WTC11 (cell line): Measurements from ENCODE around the gene MICAL3. TPM values are rescaled to one million over a fixed set of nuclear protein-coding genes. Genes with fewer than 3 reads are reported as not detected.

Experiments used
- ATAC-seq: fragments of 200-7000 bp; cut with Tn5 transposase; 2 replicates; pipeline ENCODE4 v1.10.0; 2021; ENCODE audit warnings: mild to moderate bottlenecking, moderate library complexity
- CTCF ChIA-PET: fragments of 300-600 bp; sonication (Branson Sonifier 250); formaldehyde crosslinking; loops from one replicate; lab custom pipeline; 2021; ENCODE audit warnings: antibody characterized with exemption; lab: Charles Lee
- POLR2A ChIA-PET: fragments of 350-600 bp; sonication (Branson Sonifier 250); formaldehyde crosslinking; loops from one replicate; lab custom pipeline; 2021; ENCODE audit warnings: antibody characterized with exemption; lab: Charles Lee
- DNase-seq: peaks from one replicate; pipeline ENCODE4 v3.0.0; 2021; ENCODE audit warnings: low spot score
- H3K27ac Mint-ChIP-seq: 2 replicates; pipeline ENCODE4 v1.8.0; 2021; ENCODE audit warnings: mixed read lengths
- H3K27me3 Mint-ChIP-seq: 2 replicates; pipeline ENCODE4 v1.8.0; 2021; ENCODE audit warnings: low read depth, mild to moderate bottlenecking, moderate library complexity, mixed read lengths
- H3K36me3 Mint-ChIP-seq: 2 replicates; pipeline ENCODE4 v1.8.0; 2021; ENCODE audit warnings: mixed read lengths
- H3K4me1 Mint-ChIP-seq: 2 replicates; pipeline ENCODE4 v1.8.0; 2022; ENCODE audit warnings: mixed read lengths
- H3K4me3 Mint-ChIP-seq: 2 replicates; pipeline ENCODE4 v1.8.0; 2021; ENCODE audit warnings: mild to moderate bottlenecking, moderate library complexity, mixed read lengths
- H3K9me3 Mint-ChIP-seq: 2 replicates; pipeline ENCODE4 v1.8.0; 2021; ENCODE audit warnings: mixed read lengths
- ATF1 ChIP-seq: sonication (generic); formaldehyde crosslinking; IDR thresholded peaks from 2 replicates; pipeline ENCODE4 v1.8.1; 2023; ENCODE audit warnings: mild to moderate bottlenecking, moderate library complexity, missing genetic modification reagents
- CBFB ChIP-seq: sonication (generic); formaldehyde crosslinking; IDR thresholded peaks from 2 replicates; pipeline ENCODE4 v1.8.1; 2022; ENCODE audit warnings: mild to moderate bottlenecking, low read depth, missing genetic modification reagents
- JAZF1 ChIP-seq: fragments of 250-450 bp; sonication (Bioruptor Pico); IDR thresholded peaks from 2 replicates; pipeline ENCODE4 v1.9.0; 2021; ENCODE audit warnings: moderate library complexity, mild to moderate bottlenecking, inconsistent platforms
- JUN ChIP-seq: sonication (generic); formaldehyde crosslinking; IDR thresholded peaks from 2 replicates; pipeline ENCODE4 v1.8.0; 2023; ENCODE audit warnings: mild to moderate bottlenecking, missing genetic modification reagents
- OVOL2 ChIP-seq: fragments of 250-450 bp; sonication (Bioruptor Pico); IDR thresholded peaks from 2 replicates; pipeline ENCODE4 v1.9.0; 2021; ENCODE audit warnings: mild to moderate bottlenecking, borderline replicate concordance
- PRRX2 ChIP-seq: fragments of 250-450 bp; sonication (Bioruptor Pico); IDR thresholded peaks from 2 replicates; pipeline ENCODE4 v1.8.0; 2021; ENCODE audit warnings: mild to moderate bottlenecking
- RORB ChIP-seq: fragments of 250-450 bp; sonication (Bioruptor Pico); IDR thresholded peaks from 2 replicates; pipeline ENCODE4 v1.9.0; 2021; ENCODE audit warnings: mild to moderate bottlenecking
- SOX15 ChIP-seq: fragments of 250-450 bp; sonication (Bioruptor Pico); IDR thresholded peaks from 2 replicates; pipeline ENCODE4 v1.9.0; 2021; ENCODE audit warnings: mild to moderate bottlenecking
- TEAD4 ChIP-seq: sonication (generic); formaldehyde crosslinking; IDR thresholded peaks from 2 replicates; pipeline ENCODE4 v1.8.0; 2022; ENCODE audit warnings: mild to moderate bottlenecking, missing genetic modification reagents
- ZNF121 ChIP-seq: sonication (generic); formaldehyde crosslinking; IDR thresholded peaks from 2 replicates; pipeline ENCODE4 v1.8.0; 2023; ENCODE audit warnings: missing genetic modification reagents
- ZNF317 ChIP-seq: sonication (generic); formaldehyde crosslinking; IDR thresholded peaks from 2 replicates; pipeline ENCODE4 v1.8.1; 2023; ENCODE audit warnings: low read depth, mild to moderate bottlenecking, moderate library complexity, missing genetic modification reagents, borderline replicate concordance
- total RNA-seq: library from RNA; stranded (reverse); gene quantifications from 3 replicates; pipeline ENCODE4 v1.2.3, GENCODE V29; 2021
- TF ChIP-seq, protein P1 (sequence below): fragments of 250-450 bp; sonication (Bioruptor Pico); IDR thresholded peaks from 2 replicates; pipeline ENCODE4 v1.9.0; 2021; ENCODE audit warnings: mild to moderate bottlenecking, borderline replicate concordance
- TF ChIP-seq, protein P2 (sequence below): sonication (generic); formaldehyde crosslinking; IDR thresholded peaks from 2 replicates; pipeline ENCODE4 v1.8.1; 2023; ENCODE audit warnings: mild to moderate bottlenecking, missing genetic modification reagents, moderate library complexity
- TF ChIP-seq, protein P3 (sequence below): sonication (generic); formaldehyde crosslinking; IDR thresholded peaks from 2 replicates; pipeline ENCODE4 v1.8.1; 2022; ENCODE audit warnings: missing genetic modification reagents, borderline replicate concordance
- TF ChIP-seq, protein P4 (sequence below): sonication (generic); formaldehyde crosslinking; IDR thresholded peaks from 2 replicates; pipeline ENCODE4 v1.8.1; 2023; ENCODE audit warnings: mild to moderate bottlenecking, missing genetic modification reagents
- TF ChIP-seq, protein P5 (sequence below): fragments of 250-450 bp; sonication (Bioruptor Pico); IDR thresholded peaks from 2 replicates; pipeline ENCODE4 v1.9.0; 2021; ENCODE audit warnings: mild to moderate bottlenecking
- TF ChIP-seq, protein P6 (sequence below): sonication (generic); formaldehyde crosslinking; IDR thresholded peaks from 2 replicates; pipeline ENCODE4 v1.8.1; 2023; ENCODE audit warnings: mild to moderate bottlenecking, missing genetic modification reagents, borderline replicate concordance

Gene MICAL3
- total RNA-seq, 1 experiment from 2014 or later, result 41.2 TPM

DNA sequence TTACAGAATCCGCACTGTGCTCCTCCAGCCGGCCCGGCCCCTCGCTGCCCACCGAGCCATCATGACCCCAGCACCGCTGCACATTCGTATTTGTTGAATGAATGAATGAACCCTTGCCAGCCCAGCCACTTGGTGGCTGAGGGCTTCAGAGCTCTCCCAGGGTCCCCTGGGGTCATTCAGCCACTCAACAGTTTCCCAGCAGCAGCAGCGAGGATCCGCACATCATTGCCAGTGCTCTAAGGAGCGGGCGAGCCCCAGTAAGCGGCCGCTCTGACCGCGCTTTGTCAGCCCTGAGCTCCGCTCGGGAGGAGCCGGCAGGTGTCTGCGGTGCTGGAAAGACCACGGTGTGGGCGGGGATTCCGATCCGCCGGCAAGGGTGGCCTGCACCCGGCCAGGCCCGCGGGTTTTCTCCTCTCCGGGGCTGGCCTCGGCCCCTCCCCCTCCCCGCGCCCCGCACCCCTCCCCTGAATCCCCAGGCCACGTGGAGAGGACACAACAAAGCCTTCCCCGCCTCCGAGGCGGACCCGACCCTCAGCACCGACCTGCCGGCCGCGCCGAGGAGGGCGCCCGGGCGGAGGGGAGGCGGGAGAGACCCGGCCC lies 250.7 kb downstream of the MICAL3 start (continued):
- TF ChIP-seq, protein P1, sequence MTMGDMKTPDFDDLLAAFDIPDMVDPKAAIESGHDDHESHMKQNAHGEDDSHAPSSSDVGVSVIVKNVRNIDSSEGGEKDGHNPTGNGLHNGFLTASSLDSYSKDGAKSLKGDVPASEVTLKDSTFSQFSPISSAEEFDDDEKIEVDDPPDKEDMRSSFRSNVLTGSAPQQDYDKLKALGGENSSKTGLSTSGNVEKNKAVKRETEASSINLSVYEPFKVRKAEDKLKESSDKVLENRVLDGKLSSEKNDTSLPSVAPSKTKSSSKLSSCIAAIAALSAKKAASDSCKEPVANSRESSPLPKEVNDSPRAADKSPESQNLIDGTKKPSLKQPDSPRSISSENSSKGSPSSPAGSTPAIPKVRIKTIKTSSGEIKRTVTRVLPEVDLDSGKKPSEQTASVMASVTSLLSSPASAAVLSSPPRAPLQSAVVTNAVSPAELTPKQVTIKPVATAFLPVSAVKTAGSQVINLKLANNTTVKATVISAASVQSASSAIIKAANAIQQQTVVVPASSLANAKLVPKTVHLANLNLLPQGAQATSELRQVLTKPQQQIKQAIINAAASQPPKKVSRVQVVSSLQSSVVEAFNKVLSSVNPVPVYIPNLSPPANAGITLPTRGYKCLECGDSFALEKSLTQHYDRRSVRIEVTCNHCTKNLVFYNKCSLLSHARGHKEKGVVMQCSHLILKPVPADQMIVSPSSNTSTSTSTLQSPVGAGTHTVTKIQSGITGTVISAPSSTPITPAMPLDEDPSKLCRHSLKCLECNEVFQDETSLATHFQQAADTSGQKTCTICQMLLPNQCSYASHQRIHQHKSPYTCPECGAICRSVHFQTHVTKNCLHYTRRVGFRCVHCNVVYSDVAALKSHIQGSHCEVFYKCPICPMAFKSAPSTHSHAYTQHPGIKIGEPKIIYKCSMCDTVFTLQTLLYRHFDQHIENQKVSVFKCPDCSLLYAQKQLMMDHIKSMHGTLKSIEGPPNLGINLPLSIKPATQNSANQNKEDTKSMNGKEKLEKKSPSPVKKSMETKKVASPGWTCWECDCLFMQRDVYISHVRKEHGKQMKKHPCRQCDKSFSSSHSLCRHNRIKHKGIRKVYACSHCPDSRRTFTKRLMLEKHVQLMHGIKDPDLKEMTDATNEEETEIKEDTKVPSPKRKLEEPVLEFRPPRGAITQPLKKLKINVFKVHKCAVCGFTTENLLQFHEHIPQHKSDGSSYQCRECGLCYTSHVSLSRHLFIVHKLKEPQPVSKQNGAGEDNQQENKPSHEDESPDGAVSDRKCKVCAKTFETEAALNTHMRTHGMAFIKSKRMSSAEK, result no peak
- TF ChIP-seq, protein P2, sequence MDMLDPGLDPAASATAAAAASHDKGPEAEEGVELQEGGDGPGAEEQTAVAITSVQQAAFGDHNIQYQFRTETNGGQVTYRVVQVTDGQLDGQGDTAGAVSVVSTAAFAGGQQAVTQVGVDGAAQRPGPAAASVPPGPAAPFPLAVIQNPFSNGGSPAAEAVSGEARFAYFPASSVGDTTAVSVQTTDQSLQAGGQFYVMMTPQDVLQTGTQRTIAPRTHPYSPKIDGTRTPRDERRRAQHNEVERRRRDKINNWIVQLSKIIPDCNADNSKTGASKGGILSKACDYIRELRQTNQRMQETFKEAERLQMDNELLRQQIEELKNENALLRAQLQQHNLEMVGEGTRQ, result peak; percentile 31; the same call in 1 of the 2 replicates
- TF ChIP-seq, all 79 proteins: peak for 3

DNA sequence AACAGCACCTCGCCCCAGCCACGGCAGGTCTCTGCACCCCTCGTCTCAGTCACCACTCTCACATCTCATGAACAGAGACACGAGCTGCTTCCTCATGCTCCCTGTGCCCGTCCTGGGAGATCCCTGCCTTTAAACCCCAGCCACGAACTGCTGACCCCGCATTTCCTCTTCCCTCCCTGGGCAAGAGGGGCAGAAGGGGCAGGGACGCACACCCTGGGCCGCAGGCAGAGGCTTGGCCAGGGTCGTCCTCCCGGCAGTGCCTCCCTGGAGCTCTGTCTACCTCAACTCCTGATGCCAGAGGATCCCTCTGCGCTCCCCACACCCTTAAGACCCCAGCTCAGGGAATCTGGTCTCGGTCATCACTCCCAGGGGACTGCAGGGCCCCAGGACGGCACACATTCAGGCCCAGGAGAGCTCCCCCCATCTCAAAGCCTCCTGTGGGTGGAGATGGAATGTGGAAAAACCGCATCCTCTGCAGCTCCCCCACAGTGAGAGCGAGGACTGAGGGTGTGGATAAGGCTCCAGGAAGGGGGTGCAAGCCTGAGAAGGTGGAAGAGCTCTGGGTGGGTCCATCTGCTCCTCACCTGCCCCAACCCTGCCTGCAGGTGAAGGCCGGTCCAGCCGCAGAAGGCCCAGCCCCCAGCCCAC lies 251.3 kb downstream of the MICAL3 start:
- Mint-ChIP-seq H3K36me3 (no peaks in the 10 kb centered on the region), H3K9me3 (no peaks in the 10 kb centered on the region), H3K27me3 (peaks cover 5% of the 10 kb centered on the region; the same call in 1 of the 2 replicates), H3K4me1 (peaks cover 20% of the 10 kb centered on the region), H3K4me3 (peak overlapping the region; percentile 70), H3K27ac (peak overlapping the region; percentile 7; the same call in 1 of the 2 replicates)
- POLR2A ChIA-PET, result interaction anchor here (1.1 to 2.3 kb wide), 4 partner anchors 12 to 148 kb away, joined by 3 to 13 read pairs (median 4); no protein-coding TSS in a partner anchor
- CTCF ChIA-PET, result interaction anchor here (0.5 to 8.2 kb wide), 12 partner anchors 13 to 303 kb away, joined by 3 to 92 read pairs (median 6); no protein-coding TSS in a partner anchor
- DNase-seq (no peak), ATAC-seq (peak; percentile 13)
- TF ChIP-seq PRRX2 (CRISPR knock-in tag) (no peak), RORB (no peak), SOX15 (CRISPR knock-in tag) (no peak), ZNF317 (CRISPR knock-in tag) (no peak), JUN (CRISPR knock-in tag) (no peak), CBFB (CRISPR knock-in tag) (no peak), ATF1 (CRISPR knock-in tag) (no peak), TEAD4 (no peak), OVOL2 (no peak), JAZF1 (CRISPR knock-in tag) (no peak), ZNF121 (CRISPR knock-in tag) (no peak)
- TF ChIP-seq, protein P3, sequence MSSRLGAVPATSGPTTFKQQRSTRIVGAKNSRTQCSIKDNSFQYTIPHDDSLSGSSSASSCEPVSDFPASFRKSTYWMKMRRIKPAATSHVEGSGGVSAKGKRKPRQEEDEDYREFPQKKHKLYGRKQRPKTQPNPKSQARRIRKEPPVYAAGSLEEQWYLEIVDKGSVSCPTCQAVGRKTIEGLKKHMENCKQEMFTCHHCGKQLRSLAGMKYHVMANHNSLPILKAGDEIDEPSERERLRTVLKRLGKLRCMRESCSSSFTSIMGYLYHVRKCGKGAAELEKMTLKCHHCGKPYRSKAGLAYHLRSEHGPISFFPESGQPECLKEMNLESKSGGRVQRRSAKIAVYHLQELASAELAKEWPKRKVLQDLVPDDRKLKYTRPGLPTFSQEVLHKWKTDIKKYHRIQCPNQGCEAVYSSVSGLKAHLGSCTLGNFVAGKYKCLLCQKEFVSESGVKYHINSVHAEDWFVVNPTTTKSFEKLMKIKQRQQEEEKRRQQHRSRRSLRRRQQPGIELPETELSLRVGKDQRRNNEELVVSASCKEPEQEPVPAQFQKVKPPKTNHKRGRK (CRISPR knock-in tag), result no peak
- TF ChIP-seq, protein P4, sequence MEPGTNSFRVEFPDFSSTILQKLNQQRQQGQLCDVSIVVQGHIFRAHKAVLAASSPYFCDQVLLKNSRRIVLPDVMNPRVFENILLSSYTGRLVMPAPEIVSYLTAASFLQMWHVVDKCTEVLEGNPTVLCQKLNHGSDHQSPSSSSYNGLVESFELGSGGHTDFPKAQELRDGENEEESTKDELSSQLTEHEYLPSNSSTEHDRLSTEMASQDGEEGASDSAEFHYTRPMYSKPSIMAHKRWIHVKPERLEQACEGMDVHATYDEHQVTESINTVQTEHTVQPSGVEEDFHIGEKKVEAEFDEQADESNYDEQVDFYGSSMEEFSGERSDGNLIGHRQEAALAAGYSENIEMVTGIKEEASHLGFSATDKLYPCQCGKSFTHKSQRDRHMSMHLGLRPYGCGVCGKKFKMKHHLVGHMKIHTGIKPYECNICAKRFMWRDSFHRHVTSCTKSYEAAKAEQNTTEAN (CRISPR knock-in tag), result no peak
- TF ChIP-seq, protein P5, sequence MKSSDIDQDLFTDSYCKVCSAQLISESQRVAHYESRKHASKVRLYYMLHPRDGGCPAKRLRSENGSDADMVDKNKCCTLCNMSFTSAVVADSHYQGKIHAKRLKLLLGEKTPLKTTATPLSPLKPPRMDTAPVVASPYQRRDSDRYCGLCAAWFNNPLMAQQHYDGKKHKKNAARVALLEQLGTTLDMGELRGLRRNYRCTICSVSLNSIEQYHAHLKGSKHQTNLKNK (CRISPR knock-in tag), result no peak
- TF ChIP-seq, protein P6, sequence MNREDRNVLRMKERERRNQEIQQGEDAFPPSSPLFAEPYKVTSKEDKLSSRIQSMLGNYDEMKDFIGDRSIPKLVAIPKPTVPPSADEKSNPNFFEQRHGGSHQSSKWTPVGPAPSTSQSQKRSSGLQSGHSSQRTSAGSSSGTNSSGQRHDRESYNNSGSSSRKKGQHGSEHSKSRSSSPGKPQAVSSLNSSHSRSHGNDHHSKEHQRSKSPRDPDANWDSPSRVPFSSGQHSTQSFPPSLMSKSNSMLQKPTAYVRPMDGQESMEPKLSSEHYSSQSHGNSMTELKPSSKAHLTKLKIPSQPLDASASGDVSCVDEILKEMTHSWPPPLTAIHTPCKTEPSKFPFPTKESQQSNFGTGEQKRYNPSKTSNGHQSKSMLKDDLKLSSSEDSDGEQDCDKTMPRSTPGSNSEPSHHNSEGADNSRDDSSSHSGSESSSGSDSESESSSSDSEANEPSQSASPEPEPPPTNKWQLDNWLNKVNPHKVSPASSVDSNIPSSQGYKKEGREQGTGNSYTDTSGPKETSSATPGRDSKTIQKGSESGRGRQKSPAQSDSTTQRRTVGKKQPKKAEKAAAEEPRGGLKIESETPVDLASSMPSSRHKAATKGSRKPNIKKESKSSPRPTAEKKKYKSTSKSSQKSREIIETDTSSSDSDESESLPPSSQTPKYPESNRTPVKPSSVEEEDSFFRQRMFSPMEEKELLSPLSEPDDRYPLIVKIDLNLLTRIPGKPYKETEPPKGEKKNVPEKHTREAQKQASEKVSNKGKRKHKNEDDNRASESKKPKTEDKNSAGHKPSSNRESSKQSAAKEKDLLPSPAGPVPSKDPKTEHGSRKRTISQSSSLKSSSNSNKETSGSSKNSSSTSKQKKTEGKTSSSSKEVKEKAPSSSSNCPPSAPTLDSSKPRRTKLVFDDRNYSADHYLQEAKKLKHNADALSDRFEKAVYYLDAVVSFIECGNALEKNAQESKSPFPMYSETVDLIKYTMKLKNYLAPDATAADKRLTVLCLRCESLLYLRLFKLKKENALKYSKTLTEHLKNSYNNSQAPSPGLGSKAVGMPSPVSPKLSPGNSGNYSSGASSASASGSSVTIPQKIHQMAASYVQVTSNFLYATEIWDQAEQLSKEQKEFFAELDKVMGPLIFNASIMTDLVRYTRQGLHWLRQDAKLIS (CRISPR knock-in tag), result no peak
